Esophagus squamous epithelium (tissue), 4 donors: ENCODE measurements around the gene CALHM1.

Experiments used
- CTCF ChIP-seq, 6 experiments: fragments of 450-650 bp in 4 of 6; fragments of 200-600 bp in 2 of 6; sonication (generic) in 2 of 6; IDR thresholded peaks; one replicate each; pipeline ENCODE4 v1.5.1; 2016 to 2019; ENCODE audit warnings: antibody characterized with exemption in 6 of 6, mild to moderate bottlenecking in 4 of 6, moderate library complexity in 4 of 6
- POLR2A ChIP-seq, 4 donors: fragments of 450-650 bp; IDR thresholded peaks; one replicate each; pipeline ENCODE4 v1.6.1; 2017; ENCODE audit warnings: antibody characterized with exemption in 4 of 4, mild to moderate bottlenecking in 4 of 4, moderate library complexity in 3 of 4

- TF ChIP-seq POLR2A (IDR thresholded peaks at IDR 0.05), result no peak
- no peak for TF ChIP-seq CTCF (IDR thresholded peaks at IDR 0.05)
These were observed 18.9 kb downstream of the CALHM1 start for GRCh38 chr10:103439776-103440175.
